IPS DF 19.7 (cell line): ENCODE results near the gene KLHL18.
"Not testable (repeated sequence)": the region's sequence is repeated elsewhere in the genome, so short reads cannot be mapped to it uniquely, and the experiment has no call there.

Source experiments
- DNase-seq: peaks from one replicate; pipeline ENCODE4 v3.0.0-alpha.2; 2013; ENCODE audit warnings: low read depth, low spot score

Gene KLHL18

GRCh38 chr3:47273564-47273963 is 9.2 kb upstream of the KLHL18 start:
- DNase-seq = no peak

- DNase-seq = no peak
Observed at GRCh38 chr3:47274652-47275051, 8.1 kb upstream of the KLHL18 start.

- DNase-seq = no peak
Observed at GRCh38 chr3:47276558-47276957, 6.2 kb upstream of the KLHL18 start.

- DNase-seq = no peak
Observed at GRCh38 chr3:47280519-47280918, 2.2 kb upstream of the KLHL18 start.

- DNase-seq = no peak
Observed at GRCh38 chr3:47283193-47283537, 421 bp downstream of the KLHL18 start.

- DNase-seq = no peak
Observed at GRCh38 chr3:47283591-47284364, 1.0 kb downstream of the KLHL18 start.

- no peak for DNase-seq
Observed at GRCh38 chr3:47288966-47289910, 6.5 kb downstream of the KLHL18 start.

- no peak for DNase-seq
Observed at GRCh38 chr3:47291158-47291753, 8.5 kb downstream of the KLHL18 start.

GRCh38 chr3:47291754-47292420 is 9.1 kb downstream of the KLHL18 start:
- not testable (repeated sequence) for DNase-seq

- no peak for DNase-seq
Observed at GRCh38 chr3:47293822-47294221, 11.1 kb downstream of the KLHL18 start.

- no peak for DNase-seq
Observed at GRCh38 chr3:47294392-47294791, 11.6 kb downstream of the KLHL18 start.

GRCh38 chr3:47295322-47295721 is 12.6 kb downstream of the KLHL18 start:
- DNase-seq = no peak

GRCh38 chr3:47295976-47296375 is 13.2 kb downstream of the KLHL18 start:
- no peak for DNase-seq

GRCh38 chr3:47296562-47297302 is 14.0 kb downstream of the KLHL18 start:
- DNase-seq = no peak

GRCh38 chr3:47298439-47298838 is 15.7 kb downstream of the KLHL18 start:
- no peak for DNase-seq

- no peak for DNase-seq
Observed at GRCh38 chr3:47299381-47300318, 16.9 kb downstream of the KLHL18 start.

- no peak for DNase-seq
Observed at GRCh38 chr3:47301456-47301855, 18.7 kb downstream of the KLHL18 start.

GRCh38 chr3:47306022-47306421 is 23.3 kb downstream of the KLHL18 start:
- DNase-seq = no peak

- not testable (repeated sequence) for DNase-seq
Observed at GRCh38 chr3:47309231-47309630, 26.5 kb downstream of the KLHL18 start.

- no peak for DNase-seq
Observed at GRCh38 chr3:47310391-47310790, 27.6 kb downstream of the KLHL18 start.
